Fibroblast of lung (primary cell): ENCODE measurements around the gene GNAT1.

Experiments used
- EZH2 ChIP-seq: IDR thresholded peaks from 2 replicates; pipeline ENCODE4 v1.5.1; 2012; ENCODE audit warnings: low read length, control low read depth, mild to moderate bottlenecking; ENCODE audit errors: missing control alignments
- TF ChIP-seq, protein P1 (sequence below), 2 donors: IDR thresholded peaks in 1 of 2; conservative IDR thresholded peaks in 1 of 2; 1 replicate in 1 of 2; 2 replicates in 1 of 2; pipeline ENCODE4 v1.5.1; 2011 to 2012; ENCODE audit warnings: low read length in 2 of 2, control low read depth in 1 of 2, inconsistent platforms in 1 of 2, low read depth in 1 of 2, mild to moderate bottlenecking in 1 of 2

DNA sequence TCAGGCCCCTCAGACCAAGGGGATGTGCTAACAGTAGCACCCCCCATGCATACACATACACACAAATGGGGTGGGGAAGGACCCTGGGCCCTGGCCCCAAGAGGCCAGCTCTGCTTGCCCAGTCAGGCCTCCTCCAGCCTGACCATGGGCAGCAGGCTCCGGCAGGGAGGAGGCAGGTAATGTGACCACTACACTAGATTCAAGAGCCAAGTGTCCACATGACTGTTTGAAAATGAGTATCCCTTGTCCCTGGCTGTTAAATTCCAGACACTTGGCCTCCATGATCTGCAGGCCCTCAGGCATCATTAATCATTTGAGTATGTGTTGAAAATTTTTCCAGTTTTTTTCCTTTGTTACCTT lies 30.7 kb downstream of the GNAT1 start:
- TF ChIP-seq, protein P1, sequence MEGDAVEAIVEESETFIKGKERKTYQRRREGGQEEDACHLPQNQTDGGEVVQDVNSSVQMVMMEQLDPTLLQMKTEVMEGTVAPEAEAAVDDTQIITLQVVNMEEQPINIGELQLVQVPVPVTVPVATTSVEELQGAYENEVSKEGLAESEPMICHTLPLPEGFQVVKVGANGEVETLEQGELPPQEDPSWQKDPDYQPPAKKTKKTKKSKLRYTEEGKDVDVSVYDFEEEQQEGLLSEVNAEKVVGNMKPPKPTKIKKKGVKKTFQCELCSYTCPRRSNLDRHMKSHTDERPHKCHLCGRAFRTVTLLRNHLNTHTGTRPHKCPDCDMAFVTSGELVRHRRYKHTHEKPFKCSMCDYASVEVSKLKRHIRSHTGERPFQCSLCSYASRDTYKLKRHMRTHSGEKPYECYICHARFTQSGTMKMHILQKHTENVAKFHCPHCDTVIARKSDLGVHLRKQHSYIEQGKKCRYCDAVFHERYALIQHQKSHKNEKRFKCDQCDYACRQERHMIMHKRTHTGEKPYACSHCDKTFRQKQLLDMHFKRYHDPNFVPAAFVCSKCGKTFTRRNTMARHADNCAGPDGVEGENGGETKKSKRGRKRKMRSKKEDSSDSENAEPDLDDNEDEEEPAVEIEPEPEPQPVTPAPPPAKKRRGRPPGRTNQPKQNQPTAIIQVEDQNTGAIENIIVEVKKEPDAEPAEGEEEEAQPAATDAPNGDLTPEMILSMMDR (conservative IDR thresholded peaks at IDR 0.05 in 1 of 2, IDR thresholded peaks at IDR 0.05 in 1 of 2; ENCODE audit: low read depth in 1 of 2, low read length in 2 of 2), result no peak
- TF ChIP-seq EZH2, result no peak
